Upper lobe of left lung (tissue), 4 donors: Measurements from ENCODE around the gene CLIP4.

Experiments used
- POLR2A ChIP-seq, 4 donors: fragments of 450-650 bp; IDR thresholded peaks; one replicate each; pipeline ENCODE4 v1.5.1; 2016 to 2017; ENCODE audit warnings: antibody characterized with exemption in 4 of 4, mild to moderate bottlenecking in 2 of 4
- TF ChIP-seq, protein P1 (sequence below), 6 experiments: fragments of 450-650 bp in 4 of 6; fragments of 200-600 bp in 2 of 6; sonication (generic) in 2 of 6; IDR thresholded peaks; one replicate each; pipeline ENCODE4 v1.5.1; 2016 to 2019; ENCODE audit warnings: antibody characterized with exemption in 6 of 6

DNA sequence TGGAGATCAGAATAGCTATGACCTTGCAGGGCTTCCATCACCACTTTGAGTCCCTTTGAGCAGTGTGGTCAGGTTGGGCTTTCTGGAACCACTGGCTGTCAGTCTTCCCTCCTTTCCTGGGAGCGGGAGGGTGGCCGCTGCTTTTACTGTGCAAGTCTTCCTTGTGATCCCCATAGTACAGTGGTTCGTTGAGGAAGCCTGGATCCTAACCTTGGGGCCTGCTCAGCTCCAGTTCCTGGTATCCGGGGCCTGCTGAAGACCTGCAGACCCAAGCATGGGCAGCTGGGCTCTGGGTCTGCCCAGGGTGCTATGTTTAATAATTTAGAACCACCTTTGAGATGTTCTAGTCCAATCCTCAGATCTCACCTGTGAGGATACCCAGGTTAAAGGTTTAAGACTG, 104.2 kb downstream of the CLIP4 start:
- TF ChIP-seq, protein P1, sequence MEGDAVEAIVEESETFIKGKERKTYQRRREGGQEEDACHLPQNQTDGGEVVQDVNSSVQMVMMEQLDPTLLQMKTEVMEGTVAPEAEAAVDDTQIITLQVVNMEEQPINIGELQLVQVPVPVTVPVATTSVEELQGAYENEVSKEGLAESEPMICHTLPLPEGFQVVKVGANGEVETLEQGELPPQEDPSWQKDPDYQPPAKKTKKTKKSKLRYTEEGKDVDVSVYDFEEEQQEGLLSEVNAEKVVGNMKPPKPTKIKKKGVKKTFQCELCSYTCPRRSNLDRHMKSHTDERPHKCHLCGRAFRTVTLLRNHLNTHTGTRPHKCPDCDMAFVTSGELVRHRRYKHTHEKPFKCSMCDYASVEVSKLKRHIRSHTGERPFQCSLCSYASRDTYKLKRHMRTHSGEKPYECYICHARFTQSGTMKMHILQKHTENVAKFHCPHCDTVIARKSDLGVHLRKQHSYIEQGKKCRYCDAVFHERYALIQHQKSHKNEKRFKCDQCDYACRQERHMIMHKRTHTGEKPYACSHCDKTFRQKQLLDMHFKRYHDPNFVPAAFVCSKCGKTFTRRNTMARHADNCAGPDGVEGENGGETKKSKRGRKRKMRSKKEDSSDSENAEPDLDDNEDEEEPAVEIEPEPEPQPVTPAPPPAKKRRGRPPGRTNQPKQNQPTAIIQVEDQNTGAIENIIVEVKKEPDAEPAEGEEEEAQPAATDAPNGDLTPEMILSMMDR (IDR thresholded peaks at IDR 0.05), result no peak
- no peak for TF ChIP-seq POLR2A (IDR thresholded peaks at IDR 0.05)
